ENCODE data around the gene DMBX1.
A peak's percentile ranks its signal among the peaks of the same experiment; 100 is the strongest.

DNA sequence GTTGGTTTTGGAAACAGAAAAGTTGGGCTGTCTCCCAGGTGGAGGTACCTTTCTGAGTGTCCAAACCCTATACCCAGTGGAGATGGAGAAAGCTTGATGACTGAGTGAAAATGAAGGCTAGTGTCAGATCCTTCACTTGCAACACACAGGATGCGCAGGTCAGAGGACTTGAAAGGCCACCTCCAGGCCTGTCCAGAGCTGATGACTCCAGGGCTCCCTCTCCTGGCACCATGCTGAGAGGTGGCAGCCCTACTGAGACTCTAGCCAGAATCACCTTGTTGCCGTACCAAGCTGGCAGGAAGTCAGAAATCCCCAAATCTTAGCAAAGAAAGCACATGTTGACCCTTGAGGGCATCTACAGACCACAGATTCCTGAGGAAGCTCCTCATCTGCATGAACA is 45.4 kb downstream of the DMBX1 start:
- TF ChIP-seq CTCF (IDR thresholded peaks at IDR 0.05; ENCODE audit: low read depth, low read length, poor library complexity, severe bottlenecking) (peak; percentile 63), EZH2phosphoT487 (IDR thresholded peaks at IDR 0.05; ENCODE audit: borderline replicate concordance, low read length) (no peak)
